HG03460 (cell line): ENCODE data around the gene USP24.

Experiments used
- ATAC-seq: cut with Tn5 transposase; IDR thresholded peaks from one replicate; pipeline ENCODE4 v1.9.1; 2021; ENCODE audit not compliant: unreplicated experiment

Gene USP24

GRCh38 chr1:55073187-55073916 is 141.8 kb downstream of the USP24 start:
- ATAC-seq, result peak; percentile 93

GRCh38 chr1:55071477-55071876 is 143.7 kb downstream of the USP24 start:
- no peak for ATAC-seq

- no peak for ATAC-seq
Measured at GRCh38 chr1:55070293-55071164, 144.6 kb downstream of the USP24 start.

- ATAC-seq, result no peak
Measured at GRCh38 chr1:55069280-55069679, 145.9 kb downstream of the USP24 start.

GRCh38 chr1:55068638-55069037 is 146.5 kb downstream of the USP24 start:
- ATAC-seq, result no peak

GRCh38 chr1:55067914-55068313 is 147.2 kb downstream of the USP24 start:
- ATAC-seq, result no peak

- ATAC-seq, result no peak
Measured at GRCh38 chr1:55067022-55067778, 148.0 kb downstream of the USP24 start.

GRCh38 chr1:55065648-55066047 is 149.5 kb downstream of the USP24 start:
- no peak for ATAC-seq

- no peak for ATAC-seq
Measured at GRCh38 chr1:55064861-55065263, 150.3 kb downstream of the USP24 start.

- no peak for ATAC-seq
Measured at GRCh38 chr1:55064071-55064581, 151.0 kb downstream of the USP24 start.

GRCh38 chr1:55063577-55063942 is 151.6 kb downstream of the USP24 start:
- no peak for ATAC-seq

- ATAC-seq, result no peak
Measured at GRCh38 chr1:55062801-55063576, 152.2 kb downstream of the USP24 start.

- no peak for ATAC-seq
Measured at GRCh38 chr1:55061706-55062321, 153.3 kb downstream of the USP24 start.

- ATAC-seq, result no peak
Measured at GRCh38 chr1:55061000-55061705, 154.0 kb downstream of the USP24 start.

- no peak for ATAC-seq
Measured at GRCh38 chr1:55060133-55060999, 154.8 kb downstream of the USP24 start.

- no peak for ATAC-seq
Measured at GRCh38 chr1:55059302-55060132, 155.6 kb downstream of the USP24 start.

- ATAC-seq, result no peak
Measured at GRCh38 chr1:55057956-55058298, 157.2 kb downstream of the USP24 start.
